Measurements from ENCODE around the gene TP53.

GRCh38 chr17:7688808-7689316 lies 1.6 kb upstream of the TP53 start:
- TF ChIP-seq CTCF (IDR thresholded peaks at IDR 0.05) (no peak), POLR2A (IDR thresholded peaks at IDR 0.05) (no peak)
